Neural cell (in vitro differentiated cells): Measurements from ENCODE around the gene MAML3. TPM values are rescaled to one million over a fixed set of nuclear protein-coding genes. Genes with fewer than 3 reads are reported as not detected.
A peak's percentile ranks its signal among the peaks of the same experiment; 100 is the strongest.

ENCODE experiments used
- H2AFZ ChIP-seq: fragments of 200-600, 300-800 bp; sonication (generic), shearing (Covaris generic); 2 replicates; pipeline ENCODE4 v1.6.0; 2014; ENCODE audit warnings: low read depth, mild to moderate bottlenecking, antibody characterized with exemption, low read length, moderate library complexity
- H3F3A ChIP-seq: fragments of 200-600 bp; shearing (Covaris generic); 2 replicates; pipeline ENCODE4 v1.6.1; 2016; ENCODE audit warnings: mild to moderate bottlenecking, moderate library complexity, mixed read lengths, antibody characterized with exemption, low read length; ENCODE audit not compliant: insufficient read depth, poor library complexity, severe bottlenecking
- H3K27ac ChIP-seq: fragments of 200-600, 300-800 bp; sonication (generic), shearing (Covaris generic); 2 replicates; pipeline ENCODE4 v1.5.1; 2014; ENCODE audit warnings: mild to moderate bottlenecking, low read length, moderate library complexity
- H3K27me3 ChIP-seq: fragments of 300-800, 200-600 bp; sonication (generic), shearing (Covaris generic); 2 replicates; pipeline ENCODE4 v1.6.0; 2014; ENCODE audit warnings: mild to moderate bottlenecking, low read depth, low read length, moderate library complexity; ENCODE audit not compliant: insufficient read depth
- H3K36me3 ChIP-seq: fragments of 300-800, 200-600 bp; sonication (generic), shearing (Covaris generic); 2 replicates; pipeline ENCODE4 v1.5.1; 2014; ENCODE audit warnings: mild to moderate bottlenecking, antibody characterized with exemption, low read length, moderate library complexity; ENCODE audit not compliant: insufficient read depth
- H3K4me2 ChIP-seq: fragments of 300-800, 200-600 bp; sonication (generic), shearing (Covaris generic); 2 replicates; pipeline ENCODE4 v1.6.0; 2014; ENCODE audit warnings: mild to moderate bottlenecking, low read length
- H3K4me3 ChIP-seq: fragments of 300-800, 200-600 bp; sonication (generic), shearing (Covaris generic); 2 replicates; pipeline ENCODE4 v1.5.1; 2014; ENCODE audit warnings: mild to moderate bottlenecking, low read length, moderate library complexity
- H3K79me2 ChIP-seq: fragments of 200-600 bp; shearing (Covaris generic); replicated peaks from 2 replicates; pipeline ENCODE4 v1.6.0; 2014; ENCODE audit warnings: mild to moderate bottlenecking, low read length, moderate library complexity; ENCODE audit not compliant: insufficient read depth
- H3K9ac ChIP-seq: fragments of 300-800, 200-600 bp; sonication (generic), shearing (Covaris generic); 2 replicates; pipeline ENCODE4 v1.6.1; 2016; ENCODE audit warnings: mild to moderate bottlenecking, low read length, mixed read lengths
- H3K9me2 ChIP-seq: fragments of 200-600 bp; shearing (Covaris generic); 2 replicates; pipeline ENCODE4 v1.6.1; 2016; ENCODE audit warnings: mild to moderate bottlenecking, low read length, mixed read lengths; ENCODE audit not compliant: insufficient read depth
- H3K9me3 ChIP-seq: fragments of 200-600, 300-800 bp; sonication (generic), shearing (Covaris generic); 2 replicates; pipeline ENCODE4 v1.6.1; 2016; ENCODE audit warnings: mild to moderate bottlenecking, mixed run types, low read length, moderate library complexity, mixed read lengths
- H4K20me1 ChIP-seq: fragments of 200-600 bp; shearing (Covaris generic); 2 replicates; pipeline ENCODE4 v1.6.1; 2016; ENCODE audit warnings: mild to moderate bottlenecking, mixed run types; ENCODE audit not compliant: insufficient read depth
- EP300 ChIP-seq: fragments of 450-650 bp; conservative IDR thresholded peaks from 2 replicates; pipeline ENCODE4 v1.6.1; 2014; ENCODE audit warnings: antibody characterized with exemption, mild to moderate bottlenecking, moderate library complexity; ENCODE audit not compliant: poor library complexity, severe bottlenecking
- EZH2 ChIP-seq: fragments of 200-600, 300-800 bp; shearing (Covaris generic), sonication (generic); IDR thresholded peaks from 2 replicates; pipeline ENCODE4 v1.6.1; 2014; ENCODE audit warnings: antibody characterized with exemption, low read length, borderline replicate concordance, mild to moderate bottlenecking; ENCODE audit not compliant: insufficient read depth, poor library complexity, severe bottlenecking
- MXI1 ChIP-seq: fragments of 450-650 bp; conservative IDR thresholded peaks from 2 replicates; pipeline ENCODE4 v1.6.1; 2014; ENCODE audit warnings: antibody characterized with exemption, mild to moderate bottlenecking; ENCODE audit not compliant: poor library complexity, severe bottlenecking
- POLR2AphosphoS5 ChIP-seq: IDR thresholded peaks from 2 replicates; pipeline ENCODE4 v1.6.1; 2012
- RAD21 ChIP-seq: fragments of 450-650 bp; conservative IDR thresholded peaks from 2 replicates; pipeline ENCODE4 v1.6.1; 2014; ENCODE audit warnings: antibody characterized with exemption, mild to moderate bottlenecking, moderate library complexity
- SMC3 ChIP-seq: fragments of 450-650 bp; conservative IDR thresholded peaks from 2 replicates; pipeline ENCODE4 v1.6.1; 2014; ENCODE audit warnings: antibody characterized with exemption, mild to moderate bottlenecking, moderate library complexity; ENCODE audit not compliant: poor library complexity
- TAF1 ChIP-seq: IDR thresholded peaks from 2 replicates; pipeline ENCODE4 v1.6.1; 2012; ENCODE audit warnings: low read depth
- polyA plus RNA-seq: library from polyadenylated mRNA; depleted of rRNA; stranded (reverse); fragments of >200 nt; gene quantifications from 2 replicates; pipeline ENCODE4 v1.2.3, GENCODE V29; 2014
- TF ChIP-seq, protein P1 (sequence below): fragments of 450-650 bp; IDR thresholded peaks from 2 replicates; pipeline ENCODE4 v1.5.1; 2014; ENCODE audit warnings: antibody characterized with exemption, mild to moderate bottlenecking, moderate library complexity; ENCODE audit not compliant: poor library complexity, severe bottlenecking
- TF ChIP-seq, protein P2 (sequence below): IDR thresholded peaks from 2 replicates; pipeline ENCODE4 v1.6.1; 2012; ENCODE audit warnings: borderline replicate concordance

MAML3 gene
- polyA plus RNA-seq, 1 donor from 2014 or later: 10.2 TPM

DNA sequence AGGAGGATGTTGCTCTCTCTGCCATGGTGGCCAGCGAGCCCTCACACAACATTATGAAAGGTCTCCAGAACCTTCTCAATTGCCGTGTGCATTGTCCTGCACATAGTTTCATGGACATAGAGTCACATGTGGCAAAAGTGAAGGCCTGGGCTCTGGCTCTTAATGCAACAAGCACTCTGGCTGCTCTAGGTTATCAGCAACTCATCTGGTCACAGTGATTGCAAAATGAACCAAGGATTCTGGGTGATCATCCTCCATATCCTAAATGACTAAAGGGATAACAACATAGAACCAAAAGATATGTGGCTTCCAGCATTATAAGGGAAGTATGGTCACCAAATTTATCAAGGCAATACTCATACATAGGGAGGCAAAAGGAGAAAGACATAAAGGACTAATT, 313.2 kb downstream of the MAML3 start:
- peak overlapping the region; percentile 46 for H3K9ac ChIP-seq
- H3F3A ChIP-seq: no peaks in the 10 kb centered on the region
- no peak for TF ChIP-seq MXI1
- TF ChIP-seq, protein P1, sequence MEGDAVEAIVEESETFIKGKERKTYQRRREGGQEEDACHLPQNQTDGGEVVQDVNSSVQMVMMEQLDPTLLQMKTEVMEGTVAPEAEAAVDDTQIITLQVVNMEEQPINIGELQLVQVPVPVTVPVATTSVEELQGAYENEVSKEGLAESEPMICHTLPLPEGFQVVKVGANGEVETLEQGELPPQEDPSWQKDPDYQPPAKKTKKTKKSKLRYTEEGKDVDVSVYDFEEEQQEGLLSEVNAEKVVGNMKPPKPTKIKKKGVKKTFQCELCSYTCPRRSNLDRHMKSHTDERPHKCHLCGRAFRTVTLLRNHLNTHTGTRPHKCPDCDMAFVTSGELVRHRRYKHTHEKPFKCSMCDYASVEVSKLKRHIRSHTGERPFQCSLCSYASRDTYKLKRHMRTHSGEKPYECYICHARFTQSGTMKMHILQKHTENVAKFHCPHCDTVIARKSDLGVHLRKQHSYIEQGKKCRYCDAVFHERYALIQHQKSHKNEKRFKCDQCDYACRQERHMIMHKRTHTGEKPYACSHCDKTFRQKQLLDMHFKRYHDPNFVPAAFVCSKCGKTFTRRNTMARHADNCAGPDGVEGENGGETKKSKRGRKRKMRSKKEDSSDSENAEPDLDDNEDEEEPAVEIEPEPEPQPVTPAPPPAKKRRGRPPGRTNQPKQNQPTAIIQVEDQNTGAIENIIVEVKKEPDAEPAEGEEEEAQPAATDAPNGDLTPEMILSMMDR: no peak
- TF ChIP-seq RAD21: no peak
- TF ChIP-seq SMC3: no peak
- no peak for TF ChIP-seq POLR2AphosphoS5
- TF ChIP-seq TAF1: no peak
- no peak for TF ChIP-seq EZH2
- no peak for TF ChIP-seq EP300
- TF ChIP-seq, protein P2, sequence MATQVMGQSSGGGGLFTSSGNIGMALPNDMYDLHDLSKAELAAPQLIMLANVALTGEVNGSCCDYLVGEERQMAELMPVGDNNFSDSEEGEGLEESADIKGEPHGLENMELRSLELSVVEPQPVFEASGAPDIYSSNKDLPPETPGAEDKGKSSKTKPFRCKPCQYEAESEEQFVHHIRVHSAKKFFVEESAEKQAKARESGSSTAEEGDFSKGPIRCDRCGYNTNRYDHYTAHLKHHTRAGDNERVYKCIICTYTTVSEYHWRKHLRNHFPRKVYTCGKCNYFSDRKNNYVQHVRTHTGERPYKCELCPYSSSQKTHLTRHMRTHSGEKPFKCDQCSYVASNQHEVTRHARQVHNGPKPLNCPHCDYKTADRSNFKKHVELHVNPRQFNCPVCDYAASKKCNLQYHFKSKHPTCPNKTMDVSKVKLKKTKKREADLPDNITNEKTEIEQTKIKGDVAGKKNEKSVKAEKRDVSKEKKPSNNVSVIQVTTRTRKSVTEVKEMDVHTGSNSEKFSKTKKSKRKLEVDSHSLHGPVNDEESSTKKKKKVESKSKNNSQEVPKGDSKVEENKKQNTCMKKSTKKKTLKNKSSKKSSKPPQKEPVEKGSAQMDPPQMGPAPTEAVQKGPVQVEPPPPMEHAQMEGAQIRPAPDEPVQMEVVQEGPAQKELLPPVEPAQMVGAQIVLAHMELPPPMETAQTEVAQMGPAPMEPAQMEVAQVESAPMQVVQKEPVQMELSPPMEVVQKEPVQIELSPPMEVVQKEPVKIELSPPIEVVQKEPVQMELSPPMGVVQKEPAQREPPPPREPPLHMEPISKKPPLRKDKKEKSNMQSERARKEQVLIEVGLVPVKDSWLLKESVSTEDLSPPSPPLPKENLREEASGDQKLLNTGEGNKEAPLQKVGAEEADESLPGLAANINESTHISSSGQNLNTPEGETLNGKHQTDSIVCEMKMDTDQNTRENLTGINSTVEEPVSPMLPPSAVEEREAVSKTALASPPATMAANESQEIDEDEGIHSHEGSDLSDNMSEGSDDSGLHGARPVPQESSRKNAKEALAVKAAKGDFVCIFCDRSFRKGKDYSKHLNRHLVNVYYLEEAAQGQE: no peak
- H3K27me3 ChIP-seq: no peaks in the 10 kb centered on the region
- H3K4me3 ChIP-seq: peak overlapping the region; percentile 46
- no peaks in the 10 kb centered on the region for H3K79me2 ChIP-seq
- H2AFZ ChIP-seq: no peak overlapping the region
- H4K20me1 ChIP-seq: no peaks in the 10 kb centered on the region
- H3K9me2 ChIP-seq: no peaks in the 10 kb centered on the region
- H3K9me3 ChIP-seq: no peaks in the 10 kb centered on the region
- H3K36me3 ChIP-seq: no peaks in the 10 kb centered on the region
- H3K4me2 ChIP-seq: no peak overlapping the region
- H3K27ac ChIP-seq: peak overlapping the region; percentile 63

DNA sequence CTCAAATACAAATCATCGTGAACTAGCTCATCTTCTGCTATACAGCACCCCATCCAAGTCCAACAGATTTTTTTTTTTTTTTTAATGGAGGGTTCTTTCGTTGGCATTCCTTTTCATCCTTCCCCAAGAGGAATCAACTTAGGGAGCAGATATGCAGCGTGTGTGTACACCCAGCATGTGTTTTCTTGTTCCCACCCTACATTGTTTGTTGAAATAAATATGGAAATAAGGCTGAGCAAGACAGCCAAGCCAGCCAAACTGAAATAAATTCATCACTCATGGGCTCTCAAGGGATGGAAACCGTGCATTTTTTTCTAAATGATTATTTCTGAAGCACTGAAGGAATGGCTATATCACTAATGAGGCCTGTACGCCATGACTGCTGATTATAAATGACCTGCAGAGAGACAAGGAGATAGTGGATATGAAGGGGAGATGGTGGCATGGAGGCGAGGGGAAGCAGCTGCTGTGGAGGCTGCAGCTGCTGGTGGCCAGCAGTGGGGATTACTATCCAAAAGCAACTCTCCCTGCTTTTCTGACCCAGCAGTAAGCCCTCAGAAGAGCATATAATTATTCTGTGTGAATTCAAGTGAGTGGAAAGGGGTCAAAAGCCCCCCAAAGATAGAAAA, 314.5 kb downstream of the MAML3 start:
- no peaks in the 10 kb centered on the region for H3K27me3 ChIP-seq
- H3K36me3 ChIP-seq: no peaks in the 10 kb centered on the region
- H3K9ac ChIP-seq: no peak overlapping the region
- H3K4me2 ChIP-seq: no peak overlapping the region
- TF ChIP-seq, protein P1: no peak
- TF ChIP-seq, protein P2: no peak
- no peaks in the 10 kb centered on the region for H3K9me3 ChIP-seq
- H2AFZ ChIP-seq: no peak overlapping the region
- no peaks in the 10 kb centered on the region for H3K79me2 ChIP-seq
- no peaks in the 10 kb centered on the region for H4K20me1 ChIP-seq
- H3F3A ChIP-seq: no peaks in the 10 kb centered on the region
- peak overlapping the region; percentile 63 for H3K27ac ChIP-seq
- H3K9me2 ChIP-seq: no peaks in the 10 kb centered on the region
- H3K4me3 ChIP-seq: no peak overlapping the region
